ENCODE measurements around the gene XYLT1. TPM values are rescaled to one million over a fixed set of nuclear protein-coding genes. Genes with fewer than 3 reads are reported as not detected.

Gene XYLT1
- total and polyA plus RNA-seq, 2 of the 13 experiments (the other 11 are each of a cell fraction or from before 2014, with no cell fraction given), result not detected

- no peak for TF ChIP-seq ZNF318 (CRISPR knock-in tag; IDR thresholded peaks at IDR 0.05)
Measured at GRCh38 chr16:17160920-17161431, 309.8 kb downstream of the XYLT1 start (continued).

- Histone ChIP-seq H3K9ac (ENCODE audit: insufficient read depth, low read depth, low read length) (no peak overlapping the region), H3K4me3 (replicated peaks in 1 of 3; ENCODE audit: insufficient read depth in 1 of 3, low read depth in 2 of 3, low read length in 3 of 3) (no peak overlapping the region), H3K9me3 (ENCODE audit: low read length) (no peaks in the 10 kb centered on the region), H3K79me2 (ENCODE audit: insufficient read depth, low read length) (no peaks in the 10 kb centered on the region), H3K27ac (ENCODE audit: extremely low read length, insufficient read depth, low read length) (no peak overlapping the region), H2AFZ (ENCODE audit: low read length) (no peak overlapping the region), H3K4me2 (ENCODE audit: low read depth, low read length) (no peak overlapping the region), H3K36me3 (replicated peaks in 1 of 2; ENCODE audit: control insufficient read depth in 1 of 2, insufficient read depth in 2 of 2, low read length in 2 of 2) (no peaks in the 10 kb centered on the region), H4K20me1 (ENCODE audit: insufficient read depth, low read length) (no peaks in the 10 kb centered on the region), H3K27me3 (ENCODE audit: control insufficient read depth in 1 of 2, insufficient read depth in 2 of 2, low read length in 2 of 2) (peaks cover 0 to 16% of the 10 kb centered on the region in 2 experiments; a peak in 1 of 5 replicates), H3K4me1 (ENCODE audit: insufficient read depth, low read length) (no peaks in the 10 kb centered on the region)
- no TSS peak for BruUV-seq (replicated peaks)
- FAIRE-seq (no peak), ATAC-seq (no peak), DNase-seq (ENCODE audit: low spot score) (no peak)
- intact Hi-C loops (cut with micrococcal nuclease; ENCODE audit: unreplicated experiment) (no loop called here), in situ Hi-C loops (cut with HindIII; ENCODE audit: extremely low pct_ligation_motif_present, low pct_unique_long_range_greater_than_20kb) (no loop called here)
- WGBS (ENCODE audit: low lambda C conversion rate), result 13% methylated on average over 18 of the region's 18 CpGs
- CTCF ChIA-PET (ENCODE audit: low intra/inter-chr PET ratio, low total read pairs), result no interaction called here
- POLR2A ChIA-PET, result no interaction called here
- TF ChIP-seq SMARCC2 (IDR thresholded peaks at IDR 0.05), result no peak
- TF ChIP-seq ZNF737 (CRISPR knock-in tag; IDR thresholded peaks at IDR 0.05; ENCODE audit: borderline replicate concordance), result no peak
- no peak for TF ChIP-seq RFXANK (CRISPR knock-in tag; IDR thresholded peaks at IDR 0.05)
- TF ChIP-seq SP2 (CRISPR knock-in tag; IDR thresholded peaks at IDR 0.05), result no peak
- no peak for TF ChIP-seq ZNF770 (CRISPR knock-in tag; IDR thresholded peaks at IDR 0.05)
- TF ChIP-seq CCAR2 (optimal IDR thresholded peaks at IDR 0.05; ENCODE audit: low read depth, low read length), result no peak
- TF ChIP-seq ZNF784 (CRISPR knock-in tag; IDR thresholded peaks at IDR 0.05; ENCODE audit: borderline replicate concordance), result no peak
- no peak for TF ChIP-seq ZNF33B (CRISPR knock-in tag; IDR thresholded peaks at IDR 0.05)
Measured at GRCh38 chr16:17160285-17160853, 310.4 kb downstream of the XYLT1 start.

Data from HepG2 (cell line).